K562 (cell line): ENCODE measurements around the gene TBX1. TPM values are rescaled to one million over a fixed set of nuclear protein-coding genes. Genes with fewer than 3 reads are reported as not detected.
A peak's percentile ranks its signal among the peaks of the same experiment; 100 is the strongest.

Experiments used
- ARID2 ChIP-seq: fragments of 450-650 bp; IDR thresholded peaks from 2 replicates; pipeline ENCODE4 v1.6.1; 2017; ENCODE audit warnings: antibody characterized with exemption, mild to moderate bottlenecking
- DPF2 ChIP-seq: fragments of 450-650 bp; IDR thresholded peaks from 2 replicates; pipeline ENCODE4 v1.6.1; 2016
- FUS ChIP-seq: fragments of 200-400 bp; formaldehyde crosslinking; optimal IDR thresholded peaks from 2 replicates; pipeline ENCODE3; 2017; ENCODE audit warnings: low read depth, low read length
- HLTF ChIP-seq: fragments of 450-650 bp; IDR thresholded peaks from 2 replicates; pipeline ENCODE4 v1.6.1; 2016
- HNRNPLL ChIP-seq: fragments of 200-400 bp; formaldehyde crosslinking; IDR thresholded peaks from 2 replicates; pipeline ENCODE4 v1.6.1; 2017; ENCODE audit warnings: low read length, low read depth, mild to moderate bottlenecking; ENCODE audit not compliant: poor library complexity, severe bottlenecking
- HOXB6 ChIP-seq: fragments of 250-450 bp; sonication (Bioruptor Pico); IDR thresholded peaks from 2 replicates; pipeline ENCODE4 v1.5.1; 2022; ENCODE audit warnings: mild to moderate bottlenecking, borderline replicate concordance
- HSF4 ChIP-seq: fragments of 250-450 bp; sonication (Bioruptor Pico); IDR thresholded peaks from 2 replicates; pipeline ENCODE4 v2.1.2; 2022; ENCODE audit warnings: mild to moderate bottlenecking, moderate library complexity, borderline replicate concordance
- KLF13 ChIP-seq: fragments of 450-650 bp; IDR thresholded peaks from 2 replicates; pipeline ENCODE4 v1.6.1; 2016; ENCODE audit warnings: missing genetic modification characterization, low read depth, mild to moderate bottlenecking, missing compliant biosample characterization, moderate library complexity, borderline replicate concordance
- MBD1 ChIP-seq: fragments of 250-450 bp; sonication (Bioruptor Pico); IDR thresholded peaks from 2 replicates; pipeline ENCODE4 v1.8.0; 2022; ENCODE audit warnings: inconsistent platforms
- MEF2D ChIP-seq: conservative IDR thresholded peaks from 2 replicates; pipeline ENCODE4 v1.6.1; 2016; ENCODE audit warnings: low read depth, missing genetic modification characterization, missing compliant biosample characterization
- POLR2G ChIP-seq: fragments of 200-400 bp; formaldehyde crosslinking; IDR thresholded peaks from 2 replicates; pipeline ENCODE4 v1.6.1; 2017; ENCODE audit warnings: low read depth, mild to moderate bottlenecking, antibody characterized with exemption, low read length, moderate library complexity
- RBFOX2 ChIP-seq: fragments of 200-400 bp; formaldehyde crosslinking; IDR thresholded peaks from 2 replicates; pipeline ENCODE4 v1.6.1; 2017; ENCODE audit warnings: low read depth, mild to moderate bottlenecking, low read length, moderate library complexity
- RHOXF2B ChIP-seq: fragments of 250-450 bp; sonication (Bioruptor Pico); conservative IDR thresholded peaks from 2 replicates; pipeline ENCODE4 v1.5.1; 2021
- SAP30 ChIP-seq: fragments of 200-600 bp; sonication (generic); IDR thresholded peaks from 2 replicates; pipeline ENCODE4 v1.6.1; 2012; ENCODE audit warnings: borderline replicate concordance, low read depth, mild to moderate bottlenecking, moderate library complexity, low read length, control low read depth, inconsistent platforms; ENCODE audit not compliant: insufficient read depth, poor library complexity, severe bottlenecking
- STAT6 ChIP-seq: sonication (generic); formaldehyde crosslinking; IDR thresholded peaks from 2 replicates; pipeline ENCODE4 v1.8.1; 2023; ENCODE audit warnings: mild to moderate bottlenecking, missing genetic modification reagents
- TAF15 ChIP-seq: fragments of 200-400 bp; formaldehyde crosslinking; IDR thresholded peaks from 2 replicates; pipeline ENCODE4 v1.6.1; 2017; ENCODE audit warnings: mild to moderate bottlenecking, low read depth, low read length, moderate library complexity
- THAP12 ChIP-seq: fragments of 250-450 bp; sonication (Bioruptor Pico); IDR thresholded peaks from 2 replicates; pipeline ENCODE4 v1.9.0; 2021; ENCODE audit warnings: mild to moderate bottlenecking, inconsistent platforms
- YY1 ChIP-seq, 3 experiments: IDR thresholded peaks; 2 replicates each; pipeline ENCODE4 v1.6.1; 2011; ENCODE audit warnings: low read length in 2 of 3, mild to moderate bottlenecking in 2 of 3, moderate library complexity in 2 of 3, borderline replicate concordance in 1 of 3, control low read depth in 1 of 3, low read depth in 1 of 3; ENCODE audit not compliant: insufficient read depth in 3 of 3, insufficient replicate concordance in 2 of 3, control insufficient read depth in 1 of 3, insufficient read length in 1 of 3; ENCODE audit errors: extremely low read depth in 1 of 3
- ZKSCAN8 ChIP-seq: fragments of 200-800 bp; sonication (Bioruptor generic); IDR thresholded peaks from 2 replicates; pipeline ENCODE4 v1.6.1; 2016; ENCODE audit warnings: missing genetic modification characterization, missing compliant biosample characterization
- ZNF274 ChIP-seq: IDR thresholded peaks from 2 replicates; pipeline ENCODE4 v1.6.1; 2011; ENCODE audit warnings: low read depth, mild to moderate bottlenecking, low read length, moderate library complexity, borderline replicate concordance
- ZNF717 ChIP-seq: fragments of 250-450 bp; sonication (Bioruptor Pico); IDR thresholded peaks from 2 replicates; pipeline ENCODE4 v1.5.0; 2021
- polyA plus RNA-seq, 8 experiments: library from polyadenylated mRNA; depleted of rRNA in 4 of 8; stranded (reverse) in 5 of 8; unstranded in 3 of 8; fragments of >200 nt; fragmentation: Nextera tagmentation in 2 of 8; fragmentation: Illumina TruSeq in 1 of 8; extraction: Ambion mirVana in 2 of 8; extraction: Trizol in 1 of 8; gene quantifications; 2 replicates each; pipeline versions ENCODE4 v1.2.1 to v1.2.3, GENCODE V29; 2011 to 2014; ENCODE audit warnings: inconsistent platforms in 1 of 8, missing spikeins in 1 of 8
- total RNA-seq, 7 experiments: library from RNA; depleted of rRNA in 6 of 7; stranded (reverse); fragments of >200 nt in 6 of 7; fragmentation: Illumina TruSeq in 2 of 7; extraction: Trizol in 2 of 7; gene quantifications; 2 replicates each; pipeline versions ENCODE4 v1.2.1 to v1.2.3, GENCODE V29; 2011 to 2021; ENCODE audit warnings: low replicate concordance in 1 of 7

TBX1 gene
- total and polyA plus RNA-seq, 9 of the 15 experiments (the other 6 are each of a cell fraction or from before 2014, with no cell fraction given) = 0.07 to 35.0 (median 3.9) TPM

GRCh38 chr22:19718456-19719049, 42.0 kb upstream of the TBX1 start (continued):
- TF ChIP-seq HLTF (peak; percentile 86; the same call in 1 of the 2 replicates), HNRNPLL (peak; percentile 32), POLR2G (peak; percentile 90), STAT6 (peak; percentile 72), THAP12 (CRISPR knock-in tag) (peak; percentile 90), ZKSCAN8 (CRISPR knock-in tag) (no peak), ZNF717 (no peak), HOXB6 (CRISPR knock-in tag) (no peak; the same call in 1 of the 2 replicates), ZNF274 (peak; percentile 50; the same call in 1 of the 2 replicates), RHOXF2B (CRISPR knock-in tag) (0 out of 2 replicates have a peak, but pooled peaks have one; percentile 44), FUS (peak; percentile 96), ARID2 (peak; percentile 60; the same call in 1 of the 2 replicates), SAP30 (peak; percentile 44), HSF4 (no peak), TAF15 (no peak), DPF2 (no peak), YY1 (IDR thresholded peaks at IDR 0.05; ENCODE audit: borderline replicate concordance in 1 of 3, control insufficient read depth in 1 of 3, extremely low read depth in 1 of 3, insufficient read depth in 3 of 3, insufficient read length in 1 of 3, insufficient replicate concordance in 2 of 3, low read depth in 1 of 3, low read length in 2 of 3) (peak in 1 of 3 experiments; percentile 29), MEF2D (tag) (no peak), KLF13 (tag) (peak; percentile 66), MBD1 (CRISPR knock-in tag) (no peak), RBFOX2 (peak; percentile 90)
